ENCODE measurements around the gene IGSF9. TPM values are rescaled to one million over a fixed set of nuclear protein-coding genes. Genes with fewer than 3 reads are reported as not detected.

Gene IGSF9
- total and polyA plus RNA-seq, 2 of the 4 experiments (the other 2 are of a cell fraction): 0.05 TPM; not detected in 1

GRCh38 chr1:159924025-159924790, 21.2 kb downstream of the IGSF9 start:
- peak overlapping the region; percentile 83 for H3K4me3 ChIP-seq (ENCODE audit: insufficient read depth, low read depth, low read length)
- H3K27ac ChIP-seq (ENCODE audit: insufficient read depth, low read length): peak overlapping the region; percentile 90
- H4K20me1 ChIP-seq (ENCODE audit: insufficient read depth, low read length): peaks cover 47% of the 10 kb centered on the region
- peak overlapping the region; percentile 100 for H2AK9ac ChIP-seq (replicated peaks; ENCODE audit: low read depth, low read length, poor library complexity)
- peak overlapping the region; percentile 10 for H2BK20ac ChIP-seq (ENCODE audit: low read depth, low read length)
- peak; percentile 89 for DNase-seq
- H3K9me1 ChIP-seq (ENCODE audit: insufficient read depth, low read length): peaks cover 23% of the 10 kb centered on the region
- no peaks in the 10 kb centered on the region for H3K9me3 ChIP-seq (ENCODE audit: control insufficient read depth, insufficient read depth, low read length)
- peak overlapping the region; percentile 83 for H3K9ac ChIP-seq (ENCODE audit: low read depth, low read length)
- peak overlapping the region; percentile 80 for H4K5ac ChIP-seq (ENCODE audit: low read depth, low read length)
- peaks cover 5 to 50% of the 10 kb centered on the region in 2 experiments; a peak in 3 of 4 replicates for H3K79me1 ChIP-seq (ENCODE audit: low read depth in 1 of 2, low read length in 2 of 2)
- H2BK15ac ChIP-seq (ENCODE audit: low read depth, low read length): peak overlapping the region; percentile 85; the same call in 2 of the 3 replicates
- no peaks in the 10 kb centered on the region for H3K27me3 ChIP-seq (ENCODE audit: control insufficient read depth, insufficient read depth, low read length)
- WGBS, 2 experiments (ENCODE audit: extremely low coverage in 2 of 2, insufficient read length in 1 of 2): 0% methylated on average over 1 of the region's 31 CpGs; no CpG with 5 or more reads in 1 of the 2 experiments
- peak; percentile 50 for ATAC-seq (ENCODE audit: low read depth)
- intact Hi-C loops (cut with micrococcal nuclease): loop anchor here (2.0 to 10.0 kb wide), 3 partner anchors 33 to 291 kb away; no protein-coding TSS in a partner anchor
- peak overlapping the region; percentile 95 for H3K4ac ChIP-seq (ENCODE audit: low read depth, low read length)
- H3K14ac ChIP-seq (replicated peaks; ENCODE audit: low read depth, low read length): peak overlapping the region; percentile 87
- H3K18ac ChIP-seq (ENCODE audit: low read depth, low read length): peak overlapping the region; percentile 84
- TF ChIP-seq RCOR1 (IDR thresholded peaks at IDR 0.05; ENCODE audit: insufficient replicate concordance, low read length) (peak; percentile 12), MXI1 (IDR thresholded peaks at IDR 0.05; ENCODE audit: borderline replicate concordance, low read depth, low read length) (no peak), CEBPB (IDR thresholded peaks at IDR 0.05; ENCODE audit: low read depth, low read length) (peak; percentile 38; the same call in 1 of the 2 replicates), POLR2A (IDR thresholded peaks at IDR 0.05; ENCODE audit: low read depth, low read length) (peak; percentile 5; the same call in 1 of the 2 replicates), FOS (IDR thresholded peaks at IDR 0.05; ENCODE audit: low read depth, low read length) (peak; percentile 99), ELK1 (IDR thresholded peaks at IDR 0.05; ENCODE audit: borderline replicate concordance, low read depth, low read length) (no peak), CHD1 (IDR thresholded peaks at IDR 0.05; ENCODE audit: low read depth, low read length) (peak; percentile 34; the same call in 1 of the 2 replicates), MAZ (IDR thresholded peaks at IDR 0.05; ENCODE audit: borderline replicate concordance, low read depth, low read length) (peak; percentile 98), NFE2L2 (IDR thresholded peaks at IDR 0.05; ENCODE audit: low read depth, low read length) (peak; percentile 39; the same call in 1 of the 2 replicates), BHLHE40 (IDR thresholded peaks at IDR 0.05; ENCODE audit: low read depth, low read length) (peak; percentile 30; the same call in 1 of the 2 replicates), MAFK (IDR thresholded peaks at IDR 0.05; ENCODE audit: low read depth, low read length) (no peak)
- TF ChIP-seq, protein P1, sequence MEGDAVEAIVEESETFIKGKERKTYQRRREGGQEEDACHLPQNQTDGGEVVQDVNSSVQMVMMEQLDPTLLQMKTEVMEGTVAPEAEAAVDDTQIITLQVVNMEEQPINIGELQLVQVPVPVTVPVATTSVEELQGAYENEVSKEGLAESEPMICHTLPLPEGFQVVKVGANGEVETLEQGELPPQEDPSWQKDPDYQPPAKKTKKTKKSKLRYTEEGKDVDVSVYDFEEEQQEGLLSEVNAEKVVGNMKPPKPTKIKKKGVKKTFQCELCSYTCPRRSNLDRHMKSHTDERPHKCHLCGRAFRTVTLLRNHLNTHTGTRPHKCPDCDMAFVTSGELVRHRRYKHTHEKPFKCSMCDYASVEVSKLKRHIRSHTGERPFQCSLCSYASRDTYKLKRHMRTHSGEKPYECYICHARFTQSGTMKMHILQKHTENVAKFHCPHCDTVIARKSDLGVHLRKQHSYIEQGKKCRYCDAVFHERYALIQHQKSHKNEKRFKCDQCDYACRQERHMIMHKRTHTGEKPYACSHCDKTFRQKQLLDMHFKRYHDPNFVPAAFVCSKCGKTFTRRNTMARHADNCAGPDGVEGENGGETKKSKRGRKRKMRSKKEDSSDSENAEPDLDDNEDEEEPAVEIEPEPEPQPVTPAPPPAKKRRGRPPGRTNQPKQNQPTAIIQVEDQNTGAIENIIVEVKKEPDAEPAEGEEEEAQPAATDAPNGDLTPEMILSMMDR (conservative IDR thresholded peaks at IDR 0.05; ENCODE audit: low read depth, low read length): peak; percentile 18; the same call in 1 of the 2 replicates
- H3K56ac ChIP-seq (ENCODE audit: extremely low read depth, insufficient read depth, low read length): peak overlapping the region; percentile 90
- H2BK120ac ChIP-seq (ENCODE audit: low read depth, low read length): peak overlapping the region; percentile 94
- H2AK5ac ChIP-seq (ENCODE audit: low read depth, low read length): peak overlapping the region; percentile 89
- H3K36me3 ChIP-seq (ENCODE audit: control insufficient read depth, insufficient read depth, low read length): peaks cover 18% of the 10 kb centered on the region
- CTCF ChIA-PET: no interaction called here
- in situ Hi-C loops (cut with MboI; ENCODE audit: low sequenced_read_pairs): no loop called here
- peak overlapping the region; percentile 91 for H3K4me2 ChIP-seq (ENCODE audit: low read depth, low read length)
- no TSS peak for BruUV-seq (replicated peaks)
- H2AFZ ChIP-seq (replicated peaks; ENCODE audit: low read length, poor library complexity): peak overlapping the region; percentile 84
- H4K8ac ChIP-seq (ENCODE audit: low read depth in 2 of 2, low read length in 2 of 2): peak overlapping the region; percentile 80 to 85
- peak overlapping the region; percentile 96 for H4K91ac ChIP-seq (ENCODE audit: insufficient read depth, low read depth, low read length)
- dilution Hi-C loops (cut with HindIII; ENCODE audit: low sequenced_read_pairs, unreplicated experiment): no loop called here
- POLR2A ChIA-PET (ENCODE audit: unreplicated experiment): interaction anchor here (0.6 kb wide), 1 partner anchor 652 kb away, joined by 3 read pairs; no protein-coding TSS in a partner anchor
- peaks cover 15% of the 10 kb centered on the region for H3K4me1 ChIP-seq (ENCODE audit: control insufficient read depth, insufficient read depth, low read length)
- H2BK5ac ChIP-seq (ENCODE audit: low read depth, low read length, poor library complexity, severe bottlenecking): peak overlapping the region; percentile 85
- H3K23ac ChIP-seq (ENCODE audit: low read depth, low read length): peak overlapping the region; percentile 91

All from IMR-90 (cell line).